ENCODE data around the gene TXLNB. TPM values are rescaled to one million over a fixed set of nuclear protein-coding genes. Genes with fewer than 3 reads are reported as not detected.
"Not testable (repeated sequence)": the region's sequence is repeated elsewhere in the genome, so short reads cannot be mapped to it uniquely, and the experiment has no call there.

TXLNB gene
- total RNA-seq, 3 donors from 2014 or later, result 0.08 to 0.11 TPM; not detected in 1

DNA sequence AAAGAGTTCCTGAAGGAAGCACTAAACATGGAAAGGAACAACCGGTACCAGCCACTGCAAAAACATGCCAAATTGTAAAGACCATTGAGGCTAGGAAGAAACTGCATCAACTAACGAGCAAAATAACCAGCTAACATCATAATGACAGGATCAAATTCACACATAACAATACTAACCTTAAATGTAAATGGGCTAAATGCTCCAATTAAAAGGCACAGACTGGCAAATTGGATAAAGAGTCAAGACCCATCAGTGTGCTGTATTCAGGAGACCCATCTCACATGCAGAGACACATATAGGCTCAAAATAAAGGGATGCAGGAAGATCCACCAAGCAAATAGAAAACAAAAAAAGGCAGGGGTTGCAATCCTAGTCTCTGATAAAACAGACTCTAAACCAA is 79.3 kb downstream of the TXLNB start:
- not testable (repeated sequence) for DNase-seq; H3K36me3 Mint-ChIP-seq (ENCODE audit: insufficient read depth); H3K4me3 Mint-ChIP-seq; ATAC-seq; H3K27me3 Mint-ChIP-seq (ENCODE audit: low read depth)
- peaks cover 26% of the 10 kb centered on the region for H3K9me3 Mint-ChIP-seq
- H3K4me1 Mint-ChIP-seq (ENCODE audit: low read depth), result peaks cover 16% of the 10 kb centered on the region

DNA sequence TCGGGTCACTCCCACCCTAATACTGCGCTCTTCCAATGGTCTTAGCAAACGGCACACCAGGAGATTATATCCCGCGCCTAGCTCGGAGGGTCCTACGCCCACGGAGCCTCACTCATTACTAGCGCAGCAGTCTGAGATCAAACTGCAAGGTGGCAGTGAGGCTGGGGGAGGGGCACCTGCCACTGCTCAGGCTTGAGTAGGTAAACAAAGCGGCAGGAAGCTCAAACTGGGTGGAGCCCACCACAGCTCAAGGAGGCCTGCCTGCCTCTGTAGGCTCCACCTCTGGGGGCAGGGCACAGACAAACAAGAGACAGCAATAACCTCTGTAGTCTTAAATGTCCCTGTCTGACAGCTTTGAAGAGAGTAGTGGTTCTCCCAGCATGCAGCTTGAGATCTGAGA is 81.0 kb downstream of the TXLNB start:
- H3K4me1 Mint-ChIP-seq (ENCODE audit: low read depth), result peaks cover 16% of the 10 kb centered on the region
- H3K9me3 Mint-ChIP-seq, result peaks cover 38% of the 10 kb centered on the region
- peaks cover 11% of the 10 kb centered on the region for H3K36me3 Mint-ChIP-seq (ENCODE audit: insufficient read depth)
- H3K27me3 Mint-ChIP-seq (ENCODE audit: low read depth); H3K4me3 Mint-ChIP-seq; DNase-seq; ATAC-seq: not testable (repeated sequence)

DNA sequence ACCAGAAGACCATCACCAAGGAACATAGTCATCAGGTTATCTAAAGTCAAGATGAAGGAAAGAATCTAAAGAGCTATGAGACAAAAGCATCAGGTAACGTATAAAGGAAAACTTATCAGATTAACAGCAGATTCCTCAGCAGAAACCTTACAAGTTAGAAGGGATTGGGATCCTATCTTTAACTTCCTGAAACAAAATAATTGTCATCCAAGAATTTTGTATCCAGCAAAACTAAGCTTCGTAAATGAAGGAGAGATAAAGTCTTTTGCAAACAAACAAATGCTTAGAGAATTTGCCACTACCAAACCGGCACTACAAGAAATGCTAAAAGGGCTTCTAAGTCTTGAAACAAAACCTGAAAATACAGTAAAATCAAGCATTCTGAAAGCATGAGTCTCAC is 86.0 kb downstream of the TXLNB start:
- Mint-ChIP-seq H3K36me3 (ENCODE audit: insufficient read depth) (peaks cover 14% of the 10 kb centered on the region), H3K27me3 (ENCODE audit: low read depth) (no peaks in the 10 kb centered on the region), H3K4me1 (ENCODE audit: low read depth) (peaks cover 16% of the 10 kb centered on the region), H3K9me3 (peaks cover 44% of the 10 kb centered on the region), H3K4me3 (no peak overlapping the region)
- DNase-seq, result no peak
- ATAC-seq, result no peak

DNA sequence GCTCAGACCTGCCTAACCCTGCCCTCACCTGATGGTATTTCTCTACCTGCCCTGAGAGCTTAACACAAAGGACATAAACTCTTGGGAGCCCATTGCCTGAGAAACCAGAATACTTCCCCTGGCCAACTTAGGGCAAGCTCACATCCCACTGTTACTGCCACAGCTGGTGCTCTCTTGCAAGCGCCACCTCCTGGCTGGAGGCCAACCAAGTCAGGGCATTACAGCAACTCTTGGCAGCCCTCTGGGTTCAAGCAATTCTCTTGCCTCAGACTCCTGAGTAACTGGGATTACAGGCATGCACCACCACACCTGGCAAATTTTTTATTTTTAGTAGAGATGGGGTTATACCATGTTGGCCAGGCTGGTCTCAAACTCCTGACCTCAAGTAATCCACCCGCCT is 86.8 kb downstream of the TXLNB start:
- no peak overlapping the region for H3K4me3 Mint-ChIP-seq
- peaks cover 44% of the 10 kb centered on the region for H3K9me3 Mint-ChIP-seq
- ATAC-seq, result no peak
- no peaks in the 10 kb centered on the region for H3K27me3 Mint-ChIP-seq (ENCODE audit: low read depth)
- H3K36me3 Mint-ChIP-seq (ENCODE audit: insufficient read depth), result peaks cover 14% of the 10 kb centered on the region
- H3K4me1 Mint-ChIP-seq (ENCODE audit: low read depth), result peaks cover 7% of the 10 kb centered on the region
- no peak for DNase-seq

DNA sequence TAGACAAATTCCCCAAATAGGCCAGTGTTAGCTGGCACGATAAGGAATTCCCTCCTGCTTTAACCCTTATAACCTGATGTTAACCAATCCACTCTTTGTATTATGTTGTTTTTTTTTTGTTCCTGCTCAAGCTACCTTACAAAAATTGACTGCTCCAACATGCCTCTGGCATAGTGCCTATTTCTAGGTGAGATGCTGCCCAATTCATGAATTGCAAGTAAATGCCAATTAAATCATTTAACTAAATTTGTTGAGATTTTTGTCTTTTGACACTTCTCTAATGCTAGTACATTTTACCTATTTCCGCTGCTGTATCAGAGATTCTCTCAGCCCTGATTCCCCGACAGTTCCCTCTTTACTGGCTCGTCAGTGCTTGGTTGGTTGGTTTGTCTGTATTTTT is 90.4 kb downstream of the TXLNB start:
- Mint-ChIP-seq H3K4me1 (ENCODE audit: low read depth) (peaks cover 2% of the 10 kb centered on the region), H3K4me3 (no peak overlapping the region), H3K27me3 (ENCODE audit: low read depth) (no peaks in the 10 kb centered on the region), H3K36me3 (ENCODE audit: insufficient read depth) (peaks cover 5% of the 10 kb centered on the region), H3K9me3 (peaks cover 15% of the 10 kb centered on the region)
- no peak for ATAC-seq
- DNase-seq, result no peak

DNA sequence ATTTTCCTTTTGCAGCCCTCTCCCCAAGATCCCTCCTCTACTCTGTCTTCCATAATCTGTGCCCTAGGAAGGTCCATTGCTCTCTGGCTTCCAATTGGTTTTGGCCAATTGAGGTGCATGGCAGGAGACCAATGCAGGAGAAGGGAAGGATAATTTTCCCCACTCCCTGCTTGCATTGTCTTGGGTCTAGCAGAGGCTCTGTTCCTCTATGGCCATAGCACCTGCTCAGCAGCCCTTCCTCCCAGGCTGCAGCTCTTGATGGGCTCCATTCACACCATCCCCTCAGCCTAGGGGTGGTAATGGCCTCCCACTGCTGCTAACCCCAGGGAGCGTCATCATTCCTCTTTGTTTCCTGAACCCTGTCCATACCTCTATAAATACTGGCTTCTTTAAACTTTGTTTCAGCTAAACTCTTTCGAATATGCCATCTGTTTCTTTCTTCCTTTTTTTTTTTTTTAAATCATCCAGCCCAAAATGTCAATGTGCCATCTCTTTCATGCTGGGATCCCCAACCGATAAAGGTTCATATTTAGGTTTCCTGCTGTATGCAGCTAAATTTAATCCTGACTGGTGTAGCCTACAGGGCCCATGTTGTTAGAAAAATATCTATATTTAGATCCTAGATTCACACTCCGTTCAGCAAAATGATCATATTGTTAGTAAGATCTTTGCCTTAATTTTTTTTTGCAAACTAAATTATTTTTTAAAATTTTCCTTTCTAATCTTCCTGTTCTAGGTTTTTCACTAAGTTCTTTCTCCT is 93.1 kb downstream of the TXLNB start:
- DNase-seq (no peak), ATAC-seq (no peak)
- Mint-ChIP-seq H3K4me3 (no peak overlapping the region), H3K27me3 (ENCODE audit: low read depth) (no peaks in the 10 kb centered on the region), H3K4me1 (ENCODE audit: low read depth) (peaks cover 2% of the 10 kb centered on the region), H3K9me3 (peaks cover 5% of the 10 kb centered on the region), H3K36me3 (ENCODE audit: insufficient read depth) (peaks cover 5% of the 10 kb centered on the region)

DNA sequence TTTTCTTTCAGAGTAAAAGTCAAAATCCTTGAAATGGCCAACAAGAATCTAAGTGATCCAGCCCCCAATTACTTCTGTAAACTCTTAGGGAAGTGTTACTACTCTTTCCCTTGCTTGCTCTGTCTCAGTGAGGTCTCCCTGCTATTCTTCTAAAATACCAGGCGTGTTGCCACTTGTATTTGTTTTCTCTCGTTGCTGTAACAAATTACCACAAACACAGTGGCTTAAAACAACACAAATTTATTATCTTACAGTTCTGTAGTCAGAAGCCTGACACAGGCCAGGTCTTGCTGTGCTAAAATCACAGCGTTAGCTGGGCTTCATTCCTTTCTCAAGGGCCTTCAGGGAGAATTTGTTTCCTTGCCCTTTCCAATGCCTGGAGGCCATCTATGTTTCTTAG is 97.1 kb downstream of the TXLNB start:
- DNase-seq, result no peak
- Mint-ChIP-seq H3K27me3 (ENCODE audit: low read depth) (no peaks in the 10 kb centered on the region), H3K36me3 (ENCODE audit: insufficient read depth) (no peaks in the 10 kb centered on the region), H3K4me3 (no peak overlapping the region), H3K9me3 (no peaks in the 10 kb centered on the region), H3K4me1 (ENCODE audit: low read depth) (peaks cover 2% of the 10 kb centered on the region)
- ATAC-seq, result no peak

Other genes starting within 250 kb of the TXLNB start
- gene HECA, start 156.9 kb downstream of the TXLNB start, total RNA-seq, result 10 to 100 TPM; 54.4 to 65.7 (median 57.5) TPM
- 10 to 100 TPM; 35.3 to 61.8 (median 54.1) TPM for gene CITED2, start 82.7 kb upstream of the TXLNB start, total RNA-seq

Measured in activated T-cell treated with anti-CD3 and anti-CD28 coated beads, Interleukin-2, amount 50 U/mL, for 4 hours (primary cell).